GM12891 (cell line): ENCODE results near the gene CTDNEP1.
A peak's percentile ranks its signal among the peaks of the same experiment; 100 is the strongest.

Experiments
- DNase-seq: peaks from one replicate; pipeline ENCODE4 v3.0.0; 2011; ENCODE audit warnings: low spot score; ENCODE audit not compliant: insufficient read length
- FAIRE-seq: peaks from 2 replicates; lab custom pipeline; 2011; peaks lifted over from hg19 to GRCh38; lab: Jason Lieb, UNC
- PAX5 ChIP-seq: IDR thresholded peaks from 2 replicates; pipeline ENCODE4 v1.6.1; 2011; ENCODE audit warnings: low read length, moderate library complexity, mild to moderate bottlenecking; ENCODE audit not compliant: insufficient read depth, severe bottlenecking
- POLR2A ChIP-seq: IDR thresholded peaks from 2 replicates; pipeline ENCODE4 v1.6.1; 2011; ENCODE audit warnings: low read depth, low read length, control low read depth
- POLR2AphosphoS5 ChIP-seq: IDR thresholded peaks from 2 replicates; pipeline ENCODE4 v1.6.1; 2011; ENCODE audit warnings: low read depth, low read length, control low read depth
- POU2F2 ChIP-seq: IDR thresholded peaks from 2 replicates; pipeline ENCODE4 v1.6.1; 2011; ENCODE audit warnings: low read depth, mild to moderate bottlenecking, control low read depth, low read length, moderate library complexity
- SPI1 ChIP-seq: IDR thresholded peaks from 2 replicates; pipeline ENCODE4 v1.6.1; 2011; ENCODE audit warnings: low read depth, low read length, control low read depth
- TAF1 ChIP-seq: IDR thresholded peaks from 2 replicates; pipeline ENCODE4 v1.6.1; 2011; ENCODE audit warnings: low read depth, low read length, control low read depth

The CTDNEP1 gene

GRCh38 chr17:7232114-7232513, 19.4 kb downstream of the CTDNEP1 start:
- FAIRE-seq: peak; percentile 77
- no peak for TF ChIP-seq POLR2A
- TF ChIP-seq TAF1: no peak
- TF ChIP-seq SPI1: no peak
- no peak for TF ChIP-seq PAX5
- DNase-seq: no peak

- TF ChIP-seq POLR2AphosphoS5 (no peak), PAX5 (no peak), TAF1 (no peak), POU2F2 (no peak), POLR2A (no peak)
- no peak for FAIRE-seq
- DNase-seq: no peak
These were observed 22.0 kb downstream of the CTDNEP1 start for GRCh38 chr17:7229504-7229903.

- FAIRE-seq: no peak
- DNase-seq: no peak
- TF ChIP-seq POLR2AphosphoS5 (no peak), TAF1 (no peak), POLR2A (no peak)
These were observed 22.6 kb downstream of the CTDNEP1 start for GRCh38 chr17:7228920-7229319.

- TF ChIP-seq SPI1 (no peak), POLR2AphosphoS5 (no peak), POLR2A (no peak), POU2F2 (no peak), TAF1 (no peak), PAX5 (no peak)
- no peak for DNase-seq
- FAIRE-seq: no peak
These were observed 24.5 kb downstream of the CTDNEP1 start for GRCh38 chr17:7226721-7227710.

GRCh38 chr17:7225711-7226331, 25.7 kb downstream of the CTDNEP1 start:
- no peak for FAIRE-seq
- no peak for DNase-seq
- TF ChIP-seq SPI1 (no peak), POLR2AphosphoS5 (no peak), POU2F2 (no peak), TAF1 (no peak), PAX5 (no peak), POLR2A (no peak)

GRCh38 chr17:7224661-7225111, 26.8 kb downstream of the CTDNEP1 start:
- DNase-seq (no peak), FAIRE-seq (no peak)
- TF ChIP-seq PAX5 (no peak), POLR2AphosphoS5 (no peak), POLR2A (no peak), TAF1 (no peak), POU2F2 (no peak)

GRCh38 chr17:7224110-7224509, 27.4 kb downstream of the CTDNEP1 start:
- no peak for TF ChIP-seq POU2F2
- TF ChIP-seq PAX5: no peak
- no peak for TF ChIP-seq POLR2AphosphoS5
- no peak for TF ChIP-seq SPI1
- TF ChIP-seq TAF1: no peak
- TF ChIP-seq POLR2A: no peak
- FAIRE-seq (no peak), DNase-seq (no peak)

- FAIRE-seq (no peak), DNase-seq (no peak)
- TF ChIP-seq PAX5: no peak
- TF ChIP-seq POLR2A: peak; percentile 42; the same call in 1 of the 2 replicates
These were observed 28.2 kb downstream of the CTDNEP1 start for GRCh38 chr17:7223375-7223774.

GRCh38 chr17:7222972-7223292, 28.6 kb downstream of the CTDNEP1 start:
- no peak for TF ChIP-seq POLR2A
- TF ChIP-seq POLR2AphosphoS5: no peak
- TF ChIP-seq POU2F2: no peak
- no peak for TF ChIP-seq SPI1
- no peak for TF ChIP-seq TAF1
- no peak for TF ChIP-seq PAX5
- no peak for FAIRE-seq

GRCh38 chr17:7222093-7222971, 29.2 kb downstream of the CTDNEP1 start:
- no peak for DNase-seq
- no peak for TF ChIP-seq TAF1
- no peak for TF ChIP-seq SPI1
- no peak for TF ChIP-seq PAX5
- peak; percentile 19; the same call in 1 of the 2 replicates for TF ChIP-seq POLR2AphosphoS5
- TF ChIP-seq POLR2A: peak; percentile 51; the same call in 1 of the 2 replicates
- no peak for TF ChIP-seq POU2F2
- FAIRE-seq: peak; percentile 58

More at GRCh38 chr17:7222972-7223292, 28.6 kb downstream of the CTDNEP1 start:
- DNase-seq: no peak
